Measurements from ENCODE around the gene TOMM40L.

The TOMM40L gene

GRCh38 chr1:161228032-161228431 is 2.2 kb downstream of the TOMM40L start:
- no peak overlapping the region for H3K4me3 ChIP-seq (replicated peaks; ENCODE audit: low read depth, low read length)
- DNase-seq (ENCODE audit: extremely low read depth, low read depth): no peak
- TF ChIP-seq, protein P1, sequence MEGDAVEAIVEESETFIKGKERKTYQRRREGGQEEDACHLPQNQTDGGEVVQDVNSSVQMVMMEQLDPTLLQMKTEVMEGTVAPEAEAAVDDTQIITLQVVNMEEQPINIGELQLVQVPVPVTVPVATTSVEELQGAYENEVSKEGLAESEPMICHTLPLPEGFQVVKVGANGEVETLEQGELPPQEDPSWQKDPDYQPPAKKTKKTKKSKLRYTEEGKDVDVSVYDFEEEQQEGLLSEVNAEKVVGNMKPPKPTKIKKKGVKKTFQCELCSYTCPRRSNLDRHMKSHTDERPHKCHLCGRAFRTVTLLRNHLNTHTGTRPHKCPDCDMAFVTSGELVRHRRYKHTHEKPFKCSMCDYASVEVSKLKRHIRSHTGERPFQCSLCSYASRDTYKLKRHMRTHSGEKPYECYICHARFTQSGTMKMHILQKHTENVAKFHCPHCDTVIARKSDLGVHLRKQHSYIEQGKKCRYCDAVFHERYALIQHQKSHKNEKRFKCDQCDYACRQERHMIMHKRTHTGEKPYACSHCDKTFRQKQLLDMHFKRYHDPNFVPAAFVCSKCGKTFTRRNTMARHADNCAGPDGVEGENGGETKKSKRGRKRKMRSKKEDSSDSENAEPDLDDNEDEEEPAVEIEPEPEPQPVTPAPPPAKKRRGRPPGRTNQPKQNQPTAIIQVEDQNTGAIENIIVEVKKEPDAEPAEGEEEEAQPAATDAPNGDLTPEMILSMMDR (IDR thresholded peaks at IDR 0.05; ENCODE audit: low read depth, low read length, missing control alignments): no peak

- no peak for DNase-seq (ENCODE audit: extremely low read depth, low read depth)
- no peak overlapping the region for H3K4me3 ChIP-seq (replicated peaks; ENCODE audit: low read depth, low read length)
- TF ChIP-seq, protein P1 (IDR thresholded peaks at IDR 0.05; ENCODE audit: low read depth, low read length, missing control alignments): peak; percentile 9
These were observed 4.0 kb downstream of the TOMM40L start for GRCh38 chr1:161229896-161230295.

- no peak overlapping the region for H3K4me3 ChIP-seq (replicated peaks; ENCODE audit: low read depth, low read length)
- no peak for DNase-seq (ENCODE audit: extremely low read depth, low read depth)
- TF ChIP-seq, protein P1 (IDR thresholded peaks at IDR 0.05; ENCODE audit: low read depth, low read length, missing control alignments): no peak
These were observed 4.9 kb downstream of the TOMM40L start for GRCh38 chr1:161230762-161231161.

DNA sequence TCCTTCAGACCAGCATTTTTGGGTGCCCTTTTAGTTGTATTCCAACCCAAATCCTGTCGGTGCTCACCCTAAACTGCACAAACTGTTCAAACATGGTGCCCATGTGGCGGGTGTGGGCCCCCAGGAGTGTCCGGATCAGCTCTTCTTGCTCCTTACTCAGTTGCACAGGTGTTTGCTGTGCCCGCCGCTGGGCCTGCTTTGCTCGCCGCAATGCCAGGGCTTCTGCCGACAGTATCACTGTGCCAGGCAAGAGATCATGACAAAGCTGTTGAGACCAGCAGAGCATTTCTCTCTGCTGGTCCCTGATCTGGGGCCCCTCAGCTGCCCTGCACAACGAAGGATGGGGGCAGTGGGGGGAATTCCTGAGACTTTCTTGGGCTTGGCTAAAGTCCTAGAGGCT is 7.2 kb downstream of the TOMM40L start:
- TF ChIP-seq, protein P1 (IDR thresholded peaks at IDR 0.05; ENCODE audit: low read depth, low read length, missing control alignments): no peak
- no peak overlapping the region for H3K4me3 ChIP-seq (replicated peaks; ENCODE audit: low read depth, low read length)
- no peak for DNase-seq (ENCODE audit: extremely low read depth, low read depth)

GRCh38 chr1:161235957-161236775 is 10.3 kb downstream of the TOMM40L start:
- DNase-seq (ENCODE audit: extremely low read depth, low read depth): no peak
- TF ChIP-seq, protein P1 (IDR thresholded peaks at IDR 0.05; ENCODE audit: low read depth, low read length, missing control alignments): no peak
- no peak overlapping the region for H3K4me3 ChIP-seq (replicated peaks; ENCODE audit: low read depth, low read length)

DNA sequence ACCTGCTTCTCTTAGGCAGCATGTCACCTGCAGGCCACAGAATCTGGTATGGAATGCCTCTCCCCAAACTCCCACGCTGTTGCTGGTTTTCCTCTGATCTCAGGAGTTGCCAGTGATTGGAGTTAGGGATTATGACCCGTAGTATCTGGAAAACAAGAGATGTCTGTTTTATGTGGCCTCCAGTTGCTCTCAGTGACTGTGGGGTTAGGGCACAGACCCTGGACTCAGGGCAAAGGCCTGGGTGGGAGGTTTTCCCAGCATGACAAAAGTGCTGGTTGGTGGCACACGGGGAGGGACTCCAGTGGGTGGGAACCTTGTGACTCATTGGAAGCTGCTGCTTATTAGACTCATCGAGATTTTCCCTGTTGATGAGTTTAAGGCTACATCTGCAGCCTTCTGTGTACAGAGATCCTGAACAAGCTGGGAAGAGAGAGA is 12.2 kb downstream of the TOMM40L start, which contains the start of gene NR1I3:
Gene NR1I3 (minus strand): TSS at position 165 of the 435 bp plus-strand sequence. CDS start 1,638 bp downstream, outside the sequence.
- H3K4me3 ChIP-seq (replicated peaks; ENCODE audit: low read depth, low read length): no peak within 1 kb of the TSS
- TF ChIP-seq, protein P1 (IDR thresholded peaks at IDR 0.05; ENCODE audit: low read depth, low read length, missing control alignments): no peak
- DNase-seq (ENCODE audit: extremely low read depth, low read depth): no peak
